Thyroid gland (tissue), 4 donors: ENCODE data around the gene SARNP.

Experiments
- POLR2A ChIP-seq, 2 donors: fragments of 450-650 bp; IDR thresholded peaks; one replicate each; pipeline ENCODE4 v1.6.1; 2017; ENCODE audit warnings: antibody characterized with exemption in 2 of 2, mild to moderate bottlenecking in 2 of 2, moderate library complexity in 1 of 2
- TF ChIP-seq, protein P1 (sequence below), 6 experiments: fragments of 200-600 bp in 3 of 6; fragments of 450-650 bp in 3 of 6; sonication (generic) in 3 of 6; IDR thresholded peaks; one replicate each; pipeline ENCODE4 v1.5.1; 2016 to 2019; ENCODE audit warnings: antibody characterized with exemption in 6 of 6, mild to moderate bottlenecking in 2 of 6, inconsistent platforms in 1 of 6, moderate library complexity in 1 of 6

DNA sequence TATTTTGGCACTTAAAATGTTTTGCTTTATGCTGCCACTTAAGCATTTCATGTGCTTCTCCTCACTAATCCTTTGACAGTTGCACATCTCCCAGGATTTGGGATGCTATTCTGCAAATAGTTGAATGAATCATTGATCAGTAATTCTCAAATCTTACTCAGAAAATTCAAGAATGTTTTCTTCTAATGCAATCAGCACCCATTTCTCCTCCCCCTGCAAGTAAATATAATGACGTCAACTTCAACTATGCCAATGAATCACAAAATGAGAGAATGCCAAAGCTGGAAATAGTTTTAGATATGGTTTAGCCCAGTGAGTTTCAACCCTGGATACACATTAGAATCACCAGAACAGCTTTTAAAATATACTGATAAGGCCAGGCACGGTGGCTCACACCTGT lies 103.8 kb downstream of the SARNP start:
- TF ChIP-seq POLR2A (IDR thresholded peaks at IDR 0.05): no peak
- TF ChIP-seq, protein P1, sequence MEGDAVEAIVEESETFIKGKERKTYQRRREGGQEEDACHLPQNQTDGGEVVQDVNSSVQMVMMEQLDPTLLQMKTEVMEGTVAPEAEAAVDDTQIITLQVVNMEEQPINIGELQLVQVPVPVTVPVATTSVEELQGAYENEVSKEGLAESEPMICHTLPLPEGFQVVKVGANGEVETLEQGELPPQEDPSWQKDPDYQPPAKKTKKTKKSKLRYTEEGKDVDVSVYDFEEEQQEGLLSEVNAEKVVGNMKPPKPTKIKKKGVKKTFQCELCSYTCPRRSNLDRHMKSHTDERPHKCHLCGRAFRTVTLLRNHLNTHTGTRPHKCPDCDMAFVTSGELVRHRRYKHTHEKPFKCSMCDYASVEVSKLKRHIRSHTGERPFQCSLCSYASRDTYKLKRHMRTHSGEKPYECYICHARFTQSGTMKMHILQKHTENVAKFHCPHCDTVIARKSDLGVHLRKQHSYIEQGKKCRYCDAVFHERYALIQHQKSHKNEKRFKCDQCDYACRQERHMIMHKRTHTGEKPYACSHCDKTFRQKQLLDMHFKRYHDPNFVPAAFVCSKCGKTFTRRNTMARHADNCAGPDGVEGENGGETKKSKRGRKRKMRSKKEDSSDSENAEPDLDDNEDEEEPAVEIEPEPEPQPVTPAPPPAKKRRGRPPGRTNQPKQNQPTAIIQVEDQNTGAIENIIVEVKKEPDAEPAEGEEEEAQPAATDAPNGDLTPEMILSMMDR (IDR thresholded peaks at IDR 0.05): no peak
